Panc1 (cell line): ENCODE data around the gene ARL17B. TPM values are rescaled to one million over a fixed set of nuclear protein-coding genes. Genes with fewer than 3 reads are reported as not detected.
A peak's percentile ranks its signal among the peaks of the same experiment; 100 is the strongest.

Experiments
- ATAC-seq: fragments of 200-7000 bp; cut with Tn5 transposase; 2 replicates; pipeline ENCODE4 v1.9.1; 2020; ENCODE audit warnings: mild to moderate bottlenecking, moderate library complexity
- BruUV-seq: library from RNA; stranded (reverse); fragments of 400-500 nt; replicated peaks from 2 replicates; lab custom pipeline; 2021; lab: Mats Ljungman, UMichigan
- CTCF ChIA-PET: fragments of 300-600 bp; sonication (Branson Sonifier 250); formaldehyde crosslinking; loops from one replicate; lab custom pipeline; 2022; ENCODE audit warnings: antibody characterized with exemption; lab: Charles Lee
- POLR2A ChIA-PET: fragments of 300-600 bp; sonication (Branson Sonifier 250); formaldehyde crosslinking; loops from one replicate; lab custom pipeline; 2022; ENCODE audit warnings: antibody characterized with exemption; lab: Charles Lee
- DNase-seq: peaks from one replicate; pipeline ENCODE4 v3.0.0-alpha.2; 2010; ENCODE audit warnings: low read depth, low spot score
- H3K27ac ChIP-seq: 2 replicates; pipeline ENCODE4 v1.5.1; 2011; ENCODE audit warnings: mild to moderate bottlenecking, low read length, inconsistent platforms
- H3K27me3 ChIP-seq: fragments of 200-500 bp; sonication (Bioruptor generic); 2 replicates; pipeline ENCODE4 v1.6.0; 2014; ENCODE audit warnings: low read length, inconsistent platforms; ENCODE audit not compliant: control insufficient read depth, insufficient read depth
- H3K36me3 ChIP-seq: fragments of 200-500 bp; sonication (Bioruptor generic); 2 replicates; pipeline ENCODE4 v1.5.1; 2014; ENCODE audit warnings: inconsistent platforms, mild to moderate bottlenecking, low read length, moderate library complexity; ENCODE audit not compliant: control insufficient read depth, insufficient read depth
- H3K4me1 ChIP-seq: 2 replicates; pipeline ENCODE4 v1.5.1; 2011; ENCODE audit warnings: inconsistent platforms, mild to moderate bottlenecking, low read length, moderate library complexity; ENCODE audit not compliant: control insufficient read depth, insufficient read depth
- H3K4me3 ChIP-seq, 2 experiments: 2 replicates each; pipeline ENCODE4 v1.5.1; 2011 to 2012; ENCODE audit warnings: low read depth in 2 of 2, low read length in 2 of 2, mild to moderate bottlenecking in 2 of 2, inconsistent platforms in 1 of 2, moderate library complexity in 1 of 2
- H3K9me3 ChIP-seq: fragments of 200-500 bp; sonication (Bioruptor generic); 2 replicates; pipeline ENCODE4 v1.5.1; 2014; ENCODE audit warnings: low read depth, mild to moderate bottlenecking, inconsistent platforms, low read length, moderate library complexity; ENCODE audit not compliant: control insufficient read depth, insufficient read depth
- CTCF ChIP-seq: fragments of 450-650 bp; IDR thresholded peaks from 2 replicates; pipeline ENCODE4 v1.5.1; 2017; ENCODE audit warnings: mild to moderate bottlenecking
- POLR2AphosphoS5 ChIP-seq: IDR thresholded peaks from 2 replicates; pipeline ENCODE4 v1.6.1; 2012; ENCODE audit warnings: mild to moderate bottlenecking, low read depth, low read length, moderate library complexity
- REST ChIP-seq, 2 experiments: IDR thresholded peaks; 2 replicates each; pipeline ENCODE4 v1.6.1; 2011 to 2012; ENCODE audit warnings: low read depth in 2 of 2, control low read depth in 1 of 2, low read length in 1 of 2, mild to moderate bottlenecking in 1 of 2, moderate library complexity in 1 of 2; ENCODE audit not compliant: insufficient read depth in 1 of 2
- SIN3A ChIP-seq: IDR thresholded peaks from 2 replicates; pipeline ENCODE4 v1.6.1; 2012; ENCODE audit warnings: low read depth, mild to moderate bottlenecking, low read length, moderate library complexity, borderline replicate concordance; ENCODE audit not compliant: insufficient read depth
- TCF7L2 ChIP-seq: IDR thresholded peaks from 2 replicates; pipeline ENCODE4 v1.6.1; 2011; ENCODE audit warnings: mild to moderate bottlenecking, low read depth, low read length, inconsistent platforms
- in situ Hi-C: cut with HindIII; loops from 2 replicates; pipeline ENCODE4 v1.10.0; 2016; ENCODE audit warnings: low sequenced_read_pairs, low pct_unique_long_range_greater_than_20kb
- intact Hi-C: fragments of 100-400 bp; cut with micrococcal nuclease; formaldehyde crosslinking; loops from one replicate; pipeline ENCODE4 v1.10.0; 2022; ENCODE audit not compliant: unreplicated experiment
- total RNA-seq: library from RNA; stranded (reverse); gene quantifications from one replicate; pipeline ENCODE4 v1.2.1, GENCODE V29; 2021; ENCODE audit not compliant: unreplicated experiment

ARL17B gene
- total RNA-seq, 1 experiment from 2014 or later, result 12.7 TPM

DNA sequence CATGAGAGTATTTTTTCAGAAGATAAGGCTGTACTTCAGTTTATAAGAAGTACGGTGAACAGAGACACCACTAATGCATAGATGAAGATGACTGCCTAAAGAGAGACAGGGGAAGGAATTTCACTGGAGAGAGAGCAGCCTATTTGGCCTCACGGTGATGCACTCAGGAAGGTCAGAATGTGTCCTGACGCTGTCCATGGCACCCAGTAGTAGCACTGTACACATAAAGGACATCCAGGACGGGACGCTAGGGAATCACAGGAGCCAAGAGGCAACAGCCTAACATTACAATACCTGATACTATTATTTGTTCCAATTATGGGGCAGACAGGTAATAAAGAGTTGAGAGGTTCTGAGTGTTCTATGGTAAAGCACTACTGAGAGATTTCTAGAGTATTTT, 91.5 kb downstream of the ARL17B start:
- no peak for ATAC-seq
- Histone ChIP-seq H3K4me1 (peaks cover 5% of the 10 kb centered on the region), H3K27ac (no peak overlapping the region), H3K4me3 (no peak overlapping the region), H3K9me3 (no peaks in the 10 kb centered on the region), H3K27me3 (no peaks in the 10 kb centered on the region), H3K36me3 (no peaks in the 10 kb centered on the region)
- in situ Hi-C loops, result no loop called here
- TF ChIP-seq CTCF, result no peak
- intact Hi-C loops, result no loop called here
- POLR2A ChIA-PET, result no interaction called here
- BruUV-seq, result no TSS peak
- DNase-seq, result no peak
- CTCF ChIA-PET, result no interaction called here

DNA sequence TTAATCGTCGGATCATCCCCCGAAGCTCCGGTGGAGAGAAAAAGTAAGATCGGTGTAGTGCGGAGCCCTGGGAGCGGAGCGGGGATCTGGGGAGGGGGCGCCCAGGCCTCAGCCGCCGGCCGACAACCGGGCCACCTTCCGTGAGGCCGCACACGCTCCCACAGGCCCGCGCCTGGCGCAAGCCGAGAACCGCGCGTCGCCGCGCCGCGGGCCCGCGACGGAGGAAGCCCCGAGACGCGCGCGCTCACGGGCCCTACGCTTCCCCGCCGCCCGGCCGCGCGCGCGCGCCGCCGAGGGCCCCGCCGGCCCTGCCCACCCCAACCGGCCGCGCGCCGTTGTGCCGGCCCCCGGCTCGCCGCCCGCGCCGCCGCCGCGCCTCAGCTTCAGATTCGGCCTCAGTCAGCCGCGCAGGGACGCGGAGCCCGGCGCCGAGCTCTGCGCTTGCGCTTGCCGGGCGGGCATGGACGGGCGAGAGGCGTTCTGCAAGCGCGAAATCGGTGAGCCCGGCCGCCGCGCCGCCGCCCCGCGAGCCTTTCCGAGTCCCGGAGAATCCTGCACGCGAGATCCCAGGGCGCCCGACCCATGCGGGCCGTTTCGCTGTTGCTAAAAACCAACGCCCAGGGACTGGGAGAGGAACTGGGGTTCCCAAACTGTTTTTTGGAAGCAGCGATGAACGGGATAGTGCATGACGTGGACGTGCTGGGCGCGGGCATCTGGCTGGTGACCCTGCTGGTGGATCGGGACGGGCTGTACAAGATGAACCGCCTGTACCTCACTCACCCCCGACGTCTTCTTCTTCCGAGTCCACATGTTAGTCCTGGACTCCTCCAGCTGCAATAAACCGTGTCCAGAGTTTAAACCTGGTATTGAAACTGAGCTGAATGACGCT, 94.7 kb downstream of the ARL17B start:
- Histone ChIP-seq H3K9me3 (no peaks in the 10 kb centered on the region), H3K36me3 (no peaks in the 10 kb centered on the region), H3K27me3 (no peaks in the 10 kb centered on the region), H3K4me1 (peaks cover 16% of the 10 kb centered on the region), H3K27ac (peak overlapping the region; percentile 74), H3K4me3 (peak overlapping the region; percentile 58 to 85)
- BruUV-seq, result no TSS peak
- intact Hi-C loops, result no loop called here
- ChIA-PET CTCF (interaction anchor here (0.7 kb wide), 1 partner anchor 484 kb away, joined by 6 read pairs; no protein-coding TSS in a partner anchor), POLR2A (no interaction called here)
- in situ Hi-C loops, result no loop called here
- DNase-seq (no peak), ATAC-seq (peak; percentile 93)
- TF ChIP-seq SIN3A (0 out of 2 replicates have a peak, but pooled peaks have one; percentile 23), REST (IDR thresholded peaks at IDR 0.05; ENCODE audit: insufficient read depth in 1 of 2, low read depth in 2 of 2, low read length in 1 of 2) (no peak), POLR2AphosphoS5 (peak; percentile 72), CTCF (no peak), TCF7L2 (no peak)
